ENCODE results near the gene GMDS. TPM values are rescaled to one million over a fixed set of nuclear protein-coding genes. Genes with fewer than 3 reads are reported as not detected.
A peak's percentile ranks its signal among the peaks of the same experiment; 100 is the strongest.

The GMDS gene
- total RNA-seq, 4 donors from 2014 or later, result 9.5 to 32.8 (median 22.4) TPM

DNA sequence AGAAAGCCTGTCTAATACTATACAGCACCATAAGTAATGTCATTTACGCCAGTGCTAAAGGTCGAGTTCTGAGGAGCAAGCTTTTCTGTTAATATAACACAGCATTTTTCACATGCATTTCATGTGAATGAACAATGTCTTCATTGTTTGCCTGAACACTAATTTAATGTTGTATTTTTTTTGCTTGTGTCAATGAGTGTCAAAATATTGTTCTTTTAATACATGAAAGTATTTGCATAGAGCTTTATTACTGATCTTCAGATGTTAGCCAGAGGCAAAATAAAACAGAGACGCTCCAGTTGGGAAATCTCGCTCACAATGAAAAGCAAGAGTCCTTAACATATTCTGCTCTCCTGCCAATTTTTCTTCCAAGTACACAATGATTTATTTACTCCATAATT lies 483.9 kb downstream of the GMDS start:
- Histone ChIP-seq H3K27me3 (no peaks in the 10 kb centered on the region), H3K36me3 (no peaks in the 10 kb centered on the region), H3K4me1 (peaks cover 7 to 24% of the 10 kb centered on the region in 2 donors), H3K4me3 (replicated peaks in 1 of 3) (no peak overlapping the region), H3K9me3 (no peaks in the 10 kb centered on the region), H3K27ac (no peak overlapping the region)
- no peak for DNase-seq
- 78 to 84% methylated on average over 4 of the region's 4 CpGs for WGBS, 2 donors
- TF ChIP-seq POLR2A (IDR thresholded peaks at IDR 0.05), result no peak
- TF ChIP-seq, protein P1, sequence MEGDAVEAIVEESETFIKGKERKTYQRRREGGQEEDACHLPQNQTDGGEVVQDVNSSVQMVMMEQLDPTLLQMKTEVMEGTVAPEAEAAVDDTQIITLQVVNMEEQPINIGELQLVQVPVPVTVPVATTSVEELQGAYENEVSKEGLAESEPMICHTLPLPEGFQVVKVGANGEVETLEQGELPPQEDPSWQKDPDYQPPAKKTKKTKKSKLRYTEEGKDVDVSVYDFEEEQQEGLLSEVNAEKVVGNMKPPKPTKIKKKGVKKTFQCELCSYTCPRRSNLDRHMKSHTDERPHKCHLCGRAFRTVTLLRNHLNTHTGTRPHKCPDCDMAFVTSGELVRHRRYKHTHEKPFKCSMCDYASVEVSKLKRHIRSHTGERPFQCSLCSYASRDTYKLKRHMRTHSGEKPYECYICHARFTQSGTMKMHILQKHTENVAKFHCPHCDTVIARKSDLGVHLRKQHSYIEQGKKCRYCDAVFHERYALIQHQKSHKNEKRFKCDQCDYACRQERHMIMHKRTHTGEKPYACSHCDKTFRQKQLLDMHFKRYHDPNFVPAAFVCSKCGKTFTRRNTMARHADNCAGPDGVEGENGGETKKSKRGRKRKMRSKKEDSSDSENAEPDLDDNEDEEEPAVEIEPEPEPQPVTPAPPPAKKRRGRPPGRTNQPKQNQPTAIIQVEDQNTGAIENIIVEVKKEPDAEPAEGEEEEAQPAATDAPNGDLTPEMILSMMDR (IDR thresholded peaks at IDR 0.05), result no peak
- intact Hi-C loops (cut with DNase I), result no loop called here

DNA sequence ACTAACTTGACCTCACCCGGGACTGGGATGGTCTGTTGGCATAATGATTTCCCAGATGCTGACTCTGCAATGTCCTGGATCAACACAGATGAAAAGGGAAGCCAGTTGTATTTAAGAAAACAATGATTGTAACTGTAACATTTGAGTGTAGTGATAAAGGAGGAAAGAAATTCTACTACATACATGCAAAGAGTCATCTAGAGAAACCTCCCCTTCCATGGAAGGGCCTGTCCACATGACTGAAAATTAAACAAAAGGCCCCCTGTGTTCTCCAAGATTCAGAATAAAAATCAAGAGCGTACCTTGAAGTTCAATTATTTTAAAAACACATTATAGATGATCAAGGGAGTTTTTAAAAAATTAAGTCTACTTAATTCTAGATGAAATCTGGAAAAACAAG lies 484.5 kb downstream of the GMDS start:
- no peaks in the 10 kb centered on the region for H3K27me3 ChIP-seq
- TF ChIP-seq, protein P1 (IDR thresholded peaks at IDR 0.05), result no peak
- no peak for TF ChIP-seq POLR2A (IDR thresholded peaks at IDR 0.05)
- intact Hi-C loops (cut with DNase I), result no loop called here
- 71 to 75% methylated on average over 2 of the region's 2 CpGs for WGBS, 2 donors
- no peak for DNase-seq
- no peaks in the 10 kb centered on the region for H3K36me3 ChIP-seq
- H3K4me3 ChIP-seq (replicated peaks in 1 of 3), result no peak overlapping the region
- H3K27ac ChIP-seq, result no peak overlapping the region
- H3K4me1 ChIP-seq, result peaks cover 7 to 18% of the 10 kb centered on the region in 2 donors
- no peaks in the 10 kb centered on the region for H3K9me3 ChIP-seq

DNA sequence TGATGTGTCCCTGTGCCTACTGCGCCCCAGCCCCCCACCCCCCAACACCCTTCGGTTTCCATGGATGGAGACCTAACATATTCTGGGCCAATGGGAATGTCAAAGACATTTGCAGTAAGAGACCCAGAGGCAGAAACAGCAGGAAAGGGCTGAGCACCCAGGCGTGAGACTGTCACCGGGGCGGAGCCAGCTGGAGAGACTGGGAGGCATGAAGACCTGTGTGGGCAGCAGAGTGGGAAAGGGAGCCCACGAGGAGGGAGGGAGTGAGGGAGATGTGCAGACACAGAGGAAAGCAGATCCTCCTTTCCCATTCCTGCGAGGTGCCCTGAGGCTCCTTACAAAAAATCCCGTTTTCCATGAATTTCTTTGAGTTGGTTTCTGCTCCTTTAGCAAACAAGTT lies 485.5 kb downstream of the GMDS start:
- DNase-seq, result peak; percentile 46 to 65
- Histone ChIP-seq H3K27me3 (no peaks in the 10 kb centered on the region), H3K9me3 (no peaks in the 10 kb centered on the region), H3K4me3 (replicated peaks in 1 of 3) (no peak overlapping the region), H3K27ac (no peak overlapping the region), H3K36me3 (no peaks in the 10 kb centered on the region), H3K4me1 (peaks cover 0 to 8% of the 10 kb centered on the region in 2 donors)
- no peak for TF ChIP-seq POLR2A (IDR thresholded peaks at IDR 0.05)
- TF ChIP-seq, protein P1 (IDR thresholded peaks at IDR 0.05), result no peak
- WGBS, 2 donors, result 58% methylated on average over 8 of the region's 8 CpGs
- intact Hi-C loops (cut with DNase I), result no loop called here

DNA sequence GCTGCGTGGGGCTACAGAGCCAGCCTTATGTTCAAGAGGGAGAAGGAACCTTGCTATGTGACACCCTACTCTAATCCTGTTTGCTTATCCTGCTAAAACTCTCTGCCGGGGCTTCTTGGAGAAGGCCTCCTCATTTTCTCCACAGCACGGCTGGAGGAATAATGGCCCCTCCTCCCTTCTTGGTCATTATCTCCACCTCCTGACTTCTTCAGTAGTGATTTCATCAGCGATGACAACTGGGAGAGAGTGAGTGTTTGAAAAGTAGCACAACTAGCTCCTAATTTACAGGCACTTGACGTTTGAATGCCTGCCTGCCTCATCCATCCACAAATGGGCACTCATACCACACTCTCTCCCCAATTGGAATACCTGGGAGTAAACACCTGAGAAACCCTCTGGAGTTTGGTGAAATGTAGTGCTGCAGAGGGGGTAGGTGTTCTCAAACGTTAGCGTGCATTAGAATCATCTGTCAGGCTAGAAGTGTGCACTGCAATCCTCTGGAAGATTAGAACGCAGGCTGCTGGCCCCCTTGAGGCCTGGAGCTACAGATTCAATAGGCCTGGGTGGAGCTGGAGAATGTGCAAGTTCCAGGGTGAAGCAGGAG lies 487.2 kb downstream of the GMDS start:
- Histone ChIP-seq H3K27me3 (no peaks in the 10 kb centered on the region), H3K36me3 (no peaks in the 10 kb centered on the region), H3K4me1 (peaks cover 0 to 7% of the 10 kb centered on the region in 2 donors), H3K27ac (no peak overlapping the region), H3K9me3 (no peaks in the 10 kb centered on the region), H3K4me3 (replicated peaks in 1 of 3) (no peak overlapping the region)
- intact Hi-C loops (cut with DNase I), result no loop called here
- TF ChIP-seq, protein P1 (IDR thresholded peaks at IDR 0.05), result no peak
- TF ChIP-seq POLR2A (IDR thresholded peaks at IDR 0.05), result no peak
- WGBS, 2 donors, result 68 to 74% methylated on average over 8 of the region's 8 CpGs
- DNase-seq, result no peak

DNA sequence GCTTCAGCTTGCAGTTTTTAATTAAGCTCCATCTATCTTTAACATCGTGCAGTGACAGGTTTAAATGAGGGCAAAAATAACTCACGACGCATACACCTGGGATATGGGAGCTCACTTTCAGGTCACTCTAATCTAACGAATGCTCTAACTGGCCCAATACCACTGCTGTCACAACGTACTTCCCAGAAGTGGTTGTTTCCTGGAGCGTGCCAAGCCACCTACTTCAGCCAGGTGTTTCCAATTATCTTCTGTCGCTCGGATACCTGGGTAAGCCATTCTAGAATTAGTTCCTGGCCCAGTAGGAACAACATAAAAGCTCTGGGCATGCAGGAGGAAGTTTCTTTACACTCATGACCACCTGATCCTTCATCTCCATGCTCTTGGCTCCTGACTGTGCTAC lies 488.3 kb downstream of the GMDS start:
- peaks cover 0 to 7% of the 10 kb centered on the region in 2 donors for H3K4me1 ChIP-seq
- H3K27me3 ChIP-seq, result no peaks in the 10 kb centered on the region
- no peaks in the 10 kb centered on the region for H3K36me3 ChIP-seq
- H3K27ac ChIP-seq, result peak overlapping the region in 1 of 3 donors; percentile 4
- peak; percentile 70 to 74 for DNase-seq
- no peaks in the 10 kb centered on the region for H3K9me3 ChIP-seq
- intact Hi-C loops (cut with DNase I), result no loop called here
- no peak overlapping the region for H3K4me3 ChIP-seq (replicated peaks in 1 of 3)
- no peak for TF ChIP-seq POLR2A (IDR thresholded peaks at IDR 0.05)
- TF ChIP-seq, protein P1 (IDR thresholded peaks at IDR 0.05), result no peak
- 36 to 41% methylated on average over 8 of the region's 8 CpGs for WGBS, 2 donors
